Measurements from ENCODE around the gene RERE.
"Not testable (repeated sequence)": the region's sequence is repeated elsewhere in the genome, so short reads cannot be mapped to it uniquely, and the experiment has no call there.

The RERE gene

GRCh38 chr1:8848663-8849386 is 31.4 kb upstream of the RERE start:
- H3K4me1 Mint-ChIP-seq: peaks cover 11% of the 10 kb centered on the region
- H3K27me3 Mint-ChIP-seq: peaks cover 9% of the 10 kb centered on the region
- H3K27ac Mint-ChIP-seq: no peak overlapping the region
- no peaks in the 10 kb centered on the region for H3K9me3 Mint-ChIP-seq
- DNase-seq: peak; percentile 78
- ATAC-seq: peak; percentile 96
- H3K4me3 Mint-ChIP-seq: no peak overlapping the region

- H3K27ac Mint-ChIP-seq: no peak overlapping the region
Measured at GRCh38 chr1:8847990-8848389, 30.6 kb upstream of the RERE start.

GRCh38 chr1:8846263-8846662 is 28.8 kb upstream of the RERE start:
- DNase-seq: no peak
- Mint-ChIP-seq H3K9me3 (no peaks in the 10 kb centered on the region), H3K4me1 (peaks cover 11% of the 10 kb centered on the region), H3K4me3 (no peak overlapping the region), H3K27ac (no peak overlapping the region), H3K27me3 (peaks cover 9% of the 10 kb centered on the region)
- no peak for ATAC-seq

More at GRCh38 chr1:8847990-8848389, 30.6 kb upstream of the RERE start:
- ATAC-seq: no peak
- Mint-ChIP-seq H3K4me3 (no peak overlapping the region), H3K4me1 (peaks cover 11% of the 10 kb centered on the region), H3K27me3 (peaks cover 9% of the 10 kb centered on the region), H3K9me3 (no peaks in the 10 kb centered on the region)
- DNase-seq: no peak

- H3K4me1 Mint-ChIP-seq: peaks cover 11% of the 10 kb centered on the region
- ATAC-seq (no peak), DNase-seq (no peak)
- peaks cover 0 to 3% of the 10 kb centered on the region in 2 donors for H3K9me3 Mint-ChIP-seq
- H3K27ac Mint-ChIP-seq: no peak overlapping the region
- H3K27me3 Mint-ChIP-seq: peaks cover 9% of the 10 kb centered on the region
- no peak overlapping the region for H3K4me3 Mint-ChIP-seq
Measured at GRCh38 chr1:8845104-8846097, 28.0 kb upstream of the RERE start.

GRCh38 chr1:8844501-8845006 is 27.1 kb upstream of the RERE start:
- no peak for DNase-seq
- peaks cover 9% of the 10 kb centered on the region for H3K27me3 Mint-ChIP-seq
- no peak for ATAC-seq
- H3K9me3 Mint-ChIP-seq: peaks cover 0 to 10% of the 10 kb centered on the region in 2 donors
- no peak overlapping the region for H3K4me3 Mint-ChIP-seq
- H3K4me1 Mint-ChIP-seq: peaks cover 11% of the 10 kb centered on the region
- no peak overlapping the region for H3K27ac Mint-ChIP-seq

- H3K4me1 Mint-ChIP-seq: no peaks in the 10 kb centered on the region
- H3K9me3 Mint-ChIP-seq: peaks cover 0 to 10% of the 10 kb centered on the region in 2 donors
- no peaks in the 10 kb centered on the region for H3K27me3 Mint-ChIP-seq
- no peak for DNase-seq
- no peak overlapping the region for H3K4me3 Mint-ChIP-seq
- no peak for ATAC-seq
- peak overlapping the region in 1 of 2 donors; percentile 30 for H3K27ac Mint-ChIP-seq
Measured at GRCh38 chr1:8841395-8841794, 24.0 kb upstream of the RERE start.

- Mint-ChIP-seq H3K4me1 (no peaks in the 10 kb centered on the region), H3K27ac (peak overlapping the region in 1 of 2 donors; percentile 39), H3K27me3 (no peaks in the 10 kb centered on the region), H3K9me3 (peaks cover 0 to 10% of the 10 kb centered on the region in 2 donors), H3K4me3 (no peak overlapping the region)
- DNase-seq (no peak), ATAC-seq (no peak)
Measured at GRCh38 chr1:8839990-8840389, 22.6 kb upstream of the RERE start.

GRCh38 chr1:8835941-8836643 is 18.7 kb upstream of the RERE start:
- Mint-ChIP-seq H3K4me3 (no peak overlapping the region), H3K27ac (no peak overlapping the region), H3K9me3 (peaks cover 0 to 10% of the 10 kb centered on the region in 2 donors), H3K4me1 (no peaks in the 10 kb centered on the region), H3K27me3 (no peaks in the 10 kb centered on the region)
- no peak for DNase-seq
- ATAC-seq: no peak

- ATAC-seq: no peak
- Mint-ChIP-seq H3K4me1 (peaks cover 11% of the 10 kb centered on the region), H3K9me3 (no peaks in the 10 kb centered on the region), H3K4me3 (no peak overlapping the region), H3K27me3 (no peaks in the 10 kb centered on the region), H3K27ac (no peak overlapping the region)
- no peak for DNase-seq
Measured at GRCh38 chr1:8831340-8831739, 13.9 kb upstream of the RERE start.

GRCh38 chr1:8830732-8831131 is 13.3 kb upstream of the RERE start:
- not testable (repeated sequence) for H3K9me3 Mint-ChIP-seq, H3K27me3 Mint-ChIP-seq, ATAC-seq, H3K27ac Mint-ChIP-seq, DNase-seq, H3K4me3 Mint-ChIP-seq
- peaks cover 11% of the 10 kb centered on the region for H3K4me1 Mint-ChIP-seq

- no peak for DNase-seq
- no peak overlapping the region for H3K4me3 Mint-ChIP-seq
- no peaks in the 10 kb centered on the region for H3K9me3 Mint-ChIP-seq
- H3K27ac Mint-ChIP-seq: no peak overlapping the region
- peaks cover 11% of the 10 kb centered on the region for H3K4me1 Mint-ChIP-seq
- ATAC-seq: no peak
- H3K27me3 Mint-ChIP-seq: no peaks in the 10 kb centered on the region
Measured at GRCh38 chr1:8825985-8826481, 8.6 kb upstream of the RERE start.

- H3K4me1 Mint-ChIP-seq: peaks cover 3% of the 10 kb centered on the region
- no peak overlapping the region for H3K27ac Mint-ChIP-seq
- DNase-seq (no peak), ATAC-seq (no peak)
- no peak overlapping the region for H3K4me3 Mint-ChIP-seq
- no peaks in the 10 kb centered on the region for H3K27me3 Mint-ChIP-seq
- H3K9me3 Mint-ChIP-seq: no peaks in the 10 kb centered on the region
Measured at GRCh38 chr1:8823295-8823664, 5.8 kb upstream of the RERE start.

- Mint-ChIP-seq H3K27ac (no peak overlapping the region), H3K9me3 (no peaks in the 10 kb centered on the region), H3K4me3 (no peak overlapping the region), H3K27me3 (no peaks in the 10 kb centered on the region), H3K4me1 (peaks cover 8% of the 10 kb centered on the region)
- ATAC-seq (no peak), DNase-seq (no peak)
Measured at GRCh38 chr1:8822373-8823294, 5.2 kb upstream of the RERE start.

GRCh38 chr1:8821084-8821483 is 3.6 kb upstream of the RERE start:
- ATAC-seq (no peak), DNase-seq (no peak)
- H3K4me1 Mint-ChIP-seq: peaks cover 14% of the 10 kb centered on the region
- H3K9me3 Mint-ChIP-seq: no peaks in the 10 kb centered on the region
- no peak overlapping the region for H3K27ac Mint-ChIP-seq
- H3K27me3 Mint-ChIP-seq: no peaks in the 10 kb centered on the region
- H3K4me3 Mint-ChIP-seq: no peak overlapping the region
